Activated CD4-positive, alpha-beta T cell treated with anti-CD3 and anti-CD28 coated beads for 24 hours (primary cell): ENCODE data around the gene HPCAL1.
"Not testable (repeated sequence)": the region's sequence is repeated elsewhere in the genome, so short reads cannot be mapped to it uniquely, and the experiment has no call there.

Experiments
- DNase-seq, 2 donors: peaks; one replicate each; pipeline ENCODE4 v3.0.0-alpha.2; 2020; ENCODE audit warnings: low read depth in 2 of 2

The HPCAL1 gene

DNA sequence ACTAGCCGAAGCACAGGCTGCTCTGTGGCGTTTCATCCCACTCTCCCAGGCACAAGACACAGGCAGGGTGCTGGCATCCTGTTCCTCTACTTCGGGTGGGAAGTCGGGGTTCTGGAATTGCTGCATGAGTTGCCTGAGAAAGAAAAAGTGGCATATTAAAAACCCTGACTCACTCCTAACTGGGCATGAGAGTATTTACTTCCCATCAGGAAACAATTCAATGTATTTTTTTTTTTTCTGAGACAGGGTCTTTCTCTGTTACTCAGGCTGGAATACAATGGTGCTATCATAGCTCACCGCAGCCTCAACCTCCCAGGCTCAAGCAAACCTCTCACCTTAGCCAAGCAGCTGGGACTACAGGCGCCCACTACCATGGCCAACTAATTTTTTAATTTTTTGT, 138.0 kb downstream of the HPCAL1 start:
- DNase-seq = no peak

- no peak for DNase-seq
These were observed 139.2 kb downstream of the HPCAL1 start for GRCh38 chr2:10441948-10442347.

- not testable (repeated sequence) for DNase-seq
These were observed 139.9 kb downstream of the HPCAL1 start for GRCh38 chr2:10442469-10443126.

DNA sequence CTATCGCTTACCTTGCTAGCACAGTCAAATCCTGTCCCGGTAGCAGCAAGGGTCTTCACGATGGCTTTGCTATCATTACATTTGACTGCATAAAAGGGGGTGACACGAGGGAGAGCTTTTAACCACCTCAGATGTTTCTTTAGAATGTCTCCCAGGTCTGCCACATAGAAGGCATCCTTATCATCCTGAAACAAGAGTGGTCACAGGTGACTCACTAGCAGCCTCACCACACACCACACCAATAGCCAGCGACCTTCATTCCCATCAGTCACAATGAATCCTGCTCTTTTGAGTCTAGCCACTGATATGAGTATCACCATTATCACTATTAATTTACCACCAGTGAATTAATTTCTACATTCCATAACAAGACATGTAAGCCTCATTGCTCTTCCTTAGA, 141.8 kb downstream of the HPCAL1 start:
- peak; percentile 25 to 29 for DNase-seq

DNA sequence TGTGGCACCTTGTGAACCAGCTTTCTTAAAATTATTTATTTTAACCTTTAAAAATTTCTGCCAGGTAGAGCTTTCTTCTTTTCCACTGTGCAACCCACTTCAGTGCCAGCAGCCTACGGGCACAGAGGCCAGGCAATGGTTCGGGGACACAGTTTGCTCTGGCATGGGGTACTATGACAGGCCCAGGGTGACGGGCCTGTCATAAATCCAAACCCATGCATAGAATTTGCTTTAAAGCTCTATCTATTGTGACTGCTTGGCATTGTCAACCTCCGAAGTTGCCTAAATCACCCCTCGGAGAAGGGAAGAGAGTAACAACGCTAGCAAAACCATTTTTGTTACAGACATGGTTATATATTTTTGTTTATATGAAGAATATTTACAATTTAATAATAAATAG, 143.9 kb downstream of the HPCAL1 start:
- DNase-seq = no peak

DNA sequence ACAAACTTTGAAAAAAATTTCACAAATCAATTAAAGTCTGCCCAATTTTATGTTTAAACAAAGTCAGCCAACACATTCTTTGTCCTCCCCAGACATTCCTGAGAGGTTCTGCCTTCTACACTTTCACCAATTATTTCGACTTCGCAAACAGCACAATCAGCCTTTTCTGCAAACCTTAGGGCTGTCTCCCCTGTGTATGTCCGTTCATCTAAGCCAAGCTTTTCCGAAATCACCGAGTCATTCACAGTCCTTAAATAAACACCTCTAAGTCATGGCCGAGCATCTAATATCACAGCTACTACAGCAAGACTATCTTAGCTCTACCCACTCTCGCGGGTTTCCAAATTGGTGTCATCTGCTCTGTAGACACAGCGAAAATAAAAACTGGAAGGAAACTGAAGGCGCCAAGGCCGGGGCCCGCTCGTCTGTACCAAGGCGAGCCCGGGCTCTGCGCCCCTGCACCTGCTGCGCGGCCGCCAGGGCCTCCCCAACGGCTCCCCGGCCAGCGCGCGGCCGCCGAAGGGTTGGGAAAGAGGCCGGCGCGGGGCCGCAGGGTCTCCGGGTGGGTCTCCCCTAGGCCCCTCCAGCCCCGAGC, 144.7 kb downstream of the HPCAL1 start:
- DNase-seq = peak in 1 of 2 donors; percentile 31

DNA sequence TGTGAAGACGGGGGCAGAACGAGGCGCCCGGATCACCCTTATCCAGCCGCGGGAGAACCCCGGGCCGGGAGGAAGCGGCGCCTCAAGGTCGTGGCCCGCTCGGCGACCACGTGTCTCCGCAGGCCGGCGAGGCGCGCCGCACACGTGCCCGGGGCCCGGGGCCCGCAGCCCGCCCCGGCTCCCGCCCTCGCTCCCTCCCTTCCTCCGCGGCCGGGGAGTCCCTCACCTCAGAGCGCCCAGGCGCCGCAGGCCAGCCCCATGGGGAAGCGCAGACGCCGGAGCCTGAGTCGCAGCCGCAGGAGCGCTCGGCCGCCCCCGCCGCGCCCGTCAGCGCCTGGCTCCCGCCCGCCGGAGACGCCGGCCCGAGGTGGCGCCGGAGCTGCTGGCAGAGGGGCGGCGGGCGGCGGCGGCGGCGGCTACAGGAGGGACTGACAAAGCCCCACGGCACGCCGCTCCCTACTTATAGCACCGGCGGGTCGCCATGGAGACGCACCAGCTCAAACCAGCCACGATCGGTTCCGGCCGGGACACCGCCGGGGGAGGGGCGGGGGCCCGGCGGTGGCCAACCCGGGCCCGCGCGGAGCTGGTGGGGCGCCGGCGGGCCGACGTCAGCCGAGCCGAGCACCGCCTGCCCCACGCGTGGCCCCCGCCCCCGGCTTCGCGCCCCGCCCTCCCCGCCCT, 145.3 kb downstream of the HPCAL1 start, which contains the start of gene ODC1:
TSS of gene ODC1 (minus strand) at position 433 of the 681 bp plus-strand sequence. CDS start 3,295 bp downstream, outside the sequence.
- DNase-seq = peak; percentile 98 to 99

DNA sequence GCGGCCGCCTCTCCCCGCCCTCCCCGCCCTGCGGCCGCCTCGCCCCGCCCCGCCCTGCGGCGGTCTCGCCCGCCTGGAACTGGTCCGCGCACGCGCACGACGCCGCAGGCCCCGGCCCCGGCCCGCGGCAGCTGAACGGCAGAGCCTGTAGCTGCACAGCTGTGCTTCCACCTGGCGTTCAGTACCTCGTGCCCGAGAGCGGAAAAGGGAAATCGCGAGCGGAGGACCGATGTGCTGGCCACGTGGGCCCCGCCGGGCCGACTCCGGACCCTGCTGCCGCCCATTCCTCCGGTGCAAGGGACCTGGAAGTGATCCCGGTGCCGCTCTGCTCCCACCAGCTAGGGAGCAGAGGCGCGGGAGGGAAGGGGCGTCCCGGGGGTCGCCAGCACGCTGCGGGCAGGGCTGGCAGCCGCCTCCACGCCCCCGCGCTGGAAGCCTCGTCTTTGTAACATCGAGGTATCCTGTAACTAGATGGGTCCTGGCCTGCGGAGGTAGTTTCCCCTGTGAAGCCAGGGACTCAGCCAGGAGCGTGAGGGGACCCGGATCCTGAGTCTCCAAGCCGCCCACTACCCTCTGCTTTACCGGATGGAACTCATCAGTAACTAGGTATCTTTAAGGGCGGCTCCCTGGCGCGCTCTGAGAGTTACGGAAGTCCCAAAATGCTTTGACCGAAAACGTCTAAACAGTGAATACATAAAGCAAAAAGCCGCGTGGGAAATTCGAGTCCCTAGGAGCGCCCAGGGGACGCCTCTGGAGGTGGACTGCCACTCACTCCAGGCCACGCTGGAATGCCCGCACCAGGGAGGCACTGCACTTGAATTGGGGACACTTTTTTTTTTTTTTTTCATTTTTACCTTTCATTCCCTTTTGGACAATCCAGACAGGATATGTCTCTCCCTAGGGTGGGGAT, 146.1 kb downstream of the HPCAL1 start:
- DNase-seq = peak; percentile 85 to 90

DNA sequence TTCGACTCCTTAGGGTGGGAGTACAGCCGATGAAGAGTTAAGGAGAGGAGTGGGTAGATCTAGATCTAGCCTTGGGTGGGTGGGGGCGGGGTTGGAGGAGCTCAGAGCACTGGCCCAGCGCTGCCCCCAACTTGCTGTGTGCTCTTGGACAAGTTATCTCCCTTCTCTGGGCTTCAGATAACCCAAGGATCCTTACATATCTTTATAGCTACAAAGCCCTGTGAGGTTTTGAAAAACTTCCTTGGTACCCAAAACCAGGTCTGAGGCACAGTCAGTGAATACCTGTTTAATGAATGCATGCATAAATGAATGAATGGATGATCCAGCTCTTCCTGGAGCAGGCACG, 146.8 kb downstream of the HPCAL1 start:
- no peak for DNase-seq

- no peak for DNase-seq
These were observed 147.4 kb downstream of the HPCAL1 start for GRCh38 chr2:10449838-10450691.

- no peak for DNase-seq
These were observed 149.1 kb downstream of the HPCAL1 start for GRCh38 chr2:10451819-10452218.

GRCh38 chr2:10452312-10452711, 149.6 kb downstream of the HPCAL1 start:
- no peak for DNase-seq

GRCh38 chr2:10452956-10453904, 150.5 kb downstream of the HPCAL1 start:
- DNase-seq = no peak

GRCh38 chr2:10453905-10454298, 151.2 kb downstream of the HPCAL1 start:
- no peak for DNase-seq

GRCh38 chr2:10454505-10454904, 151.8 kb downstream of the HPCAL1 start:
- no peak for DNase-seq

DNA sequence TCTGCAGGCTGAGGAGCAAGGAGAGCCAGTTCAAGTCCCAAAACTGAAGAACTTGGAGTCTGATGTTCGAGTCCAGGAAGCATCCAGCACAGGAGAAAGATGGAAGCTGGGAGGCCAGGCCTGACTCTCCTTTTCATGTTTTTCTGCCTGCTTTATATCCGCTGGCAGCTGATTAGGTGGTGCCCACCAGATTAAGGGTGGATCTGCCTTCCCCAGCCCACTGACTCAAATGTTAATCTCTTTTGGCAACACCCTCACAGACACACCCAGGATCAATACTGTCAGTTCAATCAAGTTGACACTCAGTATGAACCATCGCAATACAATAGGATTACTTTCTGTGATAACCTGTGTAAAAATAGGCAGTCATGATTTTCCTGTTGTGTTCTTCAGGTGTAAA, 154.5 kb downstream of the HPCAL1 start:
- DNase-seq = not testable (repeated sequence)

DNA sequence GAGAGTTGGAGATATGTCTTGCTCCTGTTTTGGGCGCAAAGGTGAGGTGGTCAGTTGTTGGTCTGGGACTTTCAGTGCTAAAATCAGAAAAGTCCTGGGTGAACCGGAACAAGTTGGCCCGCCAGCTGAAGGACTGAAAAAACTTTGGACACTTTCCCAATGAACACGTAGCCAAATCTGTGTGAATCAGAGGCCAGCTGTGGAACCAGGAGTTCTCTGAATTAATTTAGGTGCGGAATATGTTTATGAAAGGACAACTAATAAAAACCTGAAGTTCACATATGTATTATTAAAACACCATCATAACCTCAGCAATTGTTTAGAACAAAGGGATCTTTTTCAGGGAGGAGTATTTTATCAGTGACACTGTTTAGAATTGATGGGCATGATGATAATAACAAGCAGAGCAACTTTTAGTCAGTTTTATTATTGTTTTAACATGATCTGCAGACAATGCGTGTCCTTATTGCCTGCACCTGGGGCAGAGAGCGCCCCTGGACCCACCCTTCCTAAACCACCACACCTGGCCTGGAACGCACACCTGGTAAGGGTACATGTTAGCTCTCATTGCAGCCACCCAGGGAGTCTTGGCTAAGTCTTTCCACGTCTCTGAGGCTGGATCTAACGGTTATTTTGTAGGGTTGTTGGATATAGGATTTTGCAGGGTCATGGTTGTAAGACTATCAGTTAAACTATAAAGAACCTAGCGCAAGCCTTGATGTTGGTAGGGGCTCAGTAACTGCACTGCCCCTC, 155.3 kb downstream of the HPCAL1 start:
- DNase-seq = no peak

DNA sequence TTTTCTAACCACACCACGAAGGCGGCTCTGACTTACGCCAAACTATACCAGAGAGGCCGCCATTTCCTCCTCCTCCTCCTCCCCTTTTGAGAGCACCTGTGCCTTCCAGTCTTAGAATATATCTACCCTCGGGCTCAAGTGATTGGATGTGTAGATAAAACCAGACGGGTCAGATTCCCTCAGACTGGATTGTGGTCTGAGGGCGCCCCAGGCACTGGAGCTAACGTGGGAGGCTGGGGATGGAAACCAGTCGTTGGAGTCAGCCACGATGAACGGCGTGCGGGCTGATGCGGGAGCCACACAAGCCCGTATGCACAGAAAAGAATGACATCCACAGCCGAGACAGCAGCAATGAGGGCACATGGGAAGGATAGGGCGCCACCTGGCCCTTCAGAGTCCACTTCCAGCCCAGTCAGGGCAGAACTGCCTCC, 157.7 kb downstream of the HPCAL1 start:
- no peak for DNase-seq
